Vagina (tissue), 2 donors: ENCODE measurements around the gene PYGM. TPM values are rescaled to one million over a fixed set of nuclear protein-coding genes. Genes with fewer than 3 reads are reported as not detected.

Experiments used
- DNase-seq, 2 donors: peaks; one replicate each; pipeline ENCODE4 v3.0.0-alpha.2; 2017; ENCODE audit errors: extremely low spot score in 2 of 2
- H3K27ac ChIP-seq: fragments of 200-600 bp; sonication (generic); one replicate; pipeline ENCODE4 v1.5.1; 2019
- H3K27me3 ChIP-seq: fragments of 200-600 bp; sonication (generic); one replicate; pipeline ENCODE4 v1.5.1; 2019
- H3K36me3 ChIP-seq, 2 donors: fragments of 200-600 bp; sonication (generic); one replicate each; pipeline ENCODE4 v1.5.1; 2017 to 2019
- H3K4me1 ChIP-seq: fragments of 200-600 bp; sonication (generic); one replicate; pipeline ENCODE4 v1.5.1; 2019
- H3K4me3 ChIP-seq, 2 donors: fragments of 200-600 bp; sonication (generic); 1 replicate in 1 of 2; 2 replicates in 1 of 2; pipeline ENCODE4 v1.5.1; 2016 to 2019
- H3K9me3 ChIP-seq: fragments of 200-600 bp; sonication (generic); one replicate; pipeline ENCODE4 v1.5.1; 2019
- CTCF ChIP-seq, 3 experiments: fragments of 450-650 bp in 2 of 3; fragments of 200-600 bp in 1 of 3; sonication (generic) in 1 of 3; IDR thresholded peaks; one replicate each; pipeline ENCODE4 v1.5.1; 2017 to 2019; ENCODE audit warnings: antibody characterized with exemption in 3 of 3, mild to moderate bottlenecking in 2 of 3, moderate library complexity in 2 of 3
- POLR2A ChIP-seq, 2 donors: fragments of 450-650 bp; IDR thresholded peaks; one replicate each; pipeline ENCODE4 v1.6.1; 2017; ENCODE audit warnings: antibody characterized with exemption in 2 of 2, mild to moderate bottlenecking in 2 of 2, moderate library complexity in 2 of 2
- POLR2AphosphoS5 ChIP-seq, 2 donors: sonication (generic); formaldehyde crosslinking; IDR thresholded peaks; one replicate each; pipeline ENCODE4 v1.9.0; 2017; ENCODE audit warnings: antibody characterized with exemption in 2 of 2, mild to moderate bottlenecking in 2 of 2, low read depth in 1 of 2; ENCODE audit not compliant: insufficient read depth in 1 of 2
- intact Hi-C: fragments of 100-400 bp; cut with DNase I; formaldehyde crosslinking; loops from one replicate; pipeline ENCODE4 v1.15.1; 2023
- total RNA-seq: library from RNA; depleted of rRNA; stranded (reverse); fragments of >200 nt; gene quantifications from one replicate; pipeline ENCODE4 v1.2.3, GENCODE V29; 2016

PYGM gene
- total RNA-seq, 1 donor from 2014 or later: 0.98 TPM

- no peaks in the 10 kb centered on the region for H3K27me3 ChIP-seq
- intact Hi-C loops: no loop called here
- peaks cover 5 to 72% of the 10 kb centered on the region in 2 donors for H3K36me3 ChIP-seq
- peaks cover 54% of the 10 kb centered on the region for H3K4me1 ChIP-seq
- no peaks in the 10 kb centered on the region for H3K9me3 ChIP-seq
- H3K27ac ChIP-seq: peak overlapping the region; percentile 60
- TF ChIP-seq CTCF (IDR thresholded peaks at IDR 0.05) (no peak), POLR2A (IDR thresholded peaks at IDR 0.05) (no peak), POLR2AphosphoS5 (IDR thresholded peaks at IDR 0.05; ENCODE audit: insufficient read depth in 1 of 2, low read depth in 1 of 2) (no peak)
- H3K4me3 ChIP-seq: no peak overlapping the region
- DNase-seq: no peak
These were observed 4.4 kb upstream of the PYGM start for GRCh38 chr11:64764040-64764611.

- Histone ChIP-seq H3K4me1 (peaks cover 55% of the 10 kb centered on the region), H3K27me3 (no peaks in the 10 kb centered on the region), H3K36me3 (peaks cover 5 to 67% of the 10 kb centered on the region in 2 donors), H3K27ac (peak overlapping the region; percentile 60), H3K4me3 (no peak overlapping the region), H3K9me3 (no peaks in the 10 kb centered on the region)
- TF ChIP-seq CTCF (IDR thresholded peaks at IDR 0.05) (no peak), POLR2AphosphoS5 (IDR thresholded peaks at IDR 0.05; ENCODE audit: insufficient read depth in 1 of 2, low read depth in 1 of 2) (no peak), POLR2A (IDR thresholded peaks at IDR 0.05) (no peak)
- DNase-seq: no peak
- intact Hi-C loops: no loop called here
These were observed 3.8 kb upstream of the PYGM start for GRCh38 chr11:64763526-64764039.

GRCh38 chr11:64762674-64763525, 3.1 kb upstream of the PYGM start:
- Histone ChIP-seq H3K27ac (peak overlapping the region; percentile 60), H3K27me3 (no peaks in the 10 kb centered on the region), H3K9me3 (no peaks in the 10 kb centered on the region), H3K4me1 (peaks cover 55% of the 10 kb centered on the region), H3K36me3 (peaks cover under 1 to 60% of the 10 kb centered on the region in 2 donors), H3K4me3 (no peak overlapping the region)
- no peak for DNase-seq
- intact Hi-C loops: no loop called here
- TF ChIP-seq POLR2A (IDR thresholded peaks at IDR 0.05): no peak
- TF ChIP-seq POLR2AphosphoS5 (IDR thresholded peaks at IDR 0.05; ENCODE audit: insufficient read depth in 1 of 2, low read depth in 1 of 2): no peak
- TF ChIP-seq CTCF (IDR thresholded peaks at IDR 0.05): no peak

- Histone ChIP-seq H3K36me3 (peaks cover 0 to 54% of the 10 kb centered on the region in 2 donors), H3K9me3 (no peaks in the 10 kb centered on the region), H3K27me3 (no peaks in the 10 kb centered on the region), H3K4me1 (peaks cover 55% of the 10 kb centered on the region), H3K4me3 (no peak overlapping the region), H3K27ac (no peak overlapping the region)
- intact Hi-C loops: no loop called here
- DNase-seq: no peak
- TF ChIP-seq CTCF (IDR thresholded peaks at IDR 0.05): no peak
- no peak for TF ChIP-seq POLR2AphosphoS5 (IDR thresholded peaks at IDR 0.05; ENCODE audit: insufficient read depth in 1 of 2, low read depth in 1 of 2)
- TF ChIP-seq POLR2A (IDR thresholded peaks at IDR 0.05): no peak
These were observed 2.5 kb upstream of the PYGM start for GRCh38 chr11:64762277-64762673.
